Measurements from ENCODE around the gene TRPC3. TPM values are rescaled to one million over a fixed set of nuclear protein-coding genes. Genes with fewer than 3 reads are reported as not detected.

Gene TRPC3
- total RNA-seq, 1 donor from 2014 or later, result 1.1 TPM

- DNase-seq (ENCODE audit: low spot score in 2 of 2), result peak in 1 of 2 donors; percentile 64
- Histone ChIP-seq H3K27me3 (no peaks in the 10 kb centered on the region), H3K36me3 (no peaks in the 10 kb centered on the region), H3K27ac (no peak overlapping the region), H3K9me3 (no peaks in the 10 kb centered on the region), H3K4me3 (peak overlapping the region; percentile 66 to 83), H3K4me1 (no peaks in the 10 kb centered on the region)
- no peak for TF ChIP-seq CTCF (IDR thresholded peaks at IDR 0.05)
- intact Hi-C loops (cut with DNase I), result loop anchor here (2.0 kb wide), 1 partner anchor 200 kb away; no protein-coding TSS in a partner anchor
Measured at GRCh38 chr4:121950680-121951520, 960 bp downstream of the TRPC3 start.

GRCh38 chr4:121950212-121950679 is 1.6 kb downstream of the TRPC3 start:
- DNase-seq (ENCODE audit: low spot score in 2 of 2), result peak in 1 of 2 donors; percentile 75
- Histone ChIP-seq H3K27ac (no peak overlapping the region), H3K27me3 (no peaks in the 10 kb centered on the region), H3K4me1 (no peaks in the 10 kb centered on the region), H3K4me3 (peak overlapping the region; percentile 66 to 83), H3K9me3 (no peaks in the 10 kb centered on the region), H3K36me3 (no peaks in the 10 kb centered on the region)
- intact Hi-C loops (cut with DNase I), result loop anchor here (2.0 kb wide), 1 partner anchor 201 kb away; no protein-coding TSS in a partner anchor
- TF ChIP-seq CTCF (IDR thresholded peaks at IDR 0.05), result peak; percentile 38 to 75 (median 70)

- DNase-seq (ENCODE audit: low spot score in 2 of 2), result no peak
- TF ChIP-seq CTCF (IDR thresholded peaks at IDR 0.05), result no peak
- intact Hi-C loops (cut with DNase I), result no loop called here
Measured at GRCh38 chr4:121946644-121947043, 5.2 kb downstream of the TRPC3 start.

GRCh38 chr4:121943941-121944340 is 7.9 kb downstream of the TRPC3 start:
- TF ChIP-seq CTCF (IDR thresholded peaks at IDR 0.05), result no peak
- H3K4me3 ChIP-seq, result no peak overlapping the region
- no peak for DNase-seq (ENCODE audit: low spot score in 2 of 2)
- intact Hi-C loops (cut with DNase I), result no loop called here
- no peaks in the 10 kb centered on the region for H3K9me3 ChIP-seq
- no peaks in the 10 kb centered on the region for H3K36me3 ChIP-seq
- H3K27ac ChIP-seq, result no peak overlapping the region
- H3K4me1 ChIP-seq, result no peaks in the 10 kb centered on the region
- no peaks in the 10 kb centered on the region for H3K27me3 ChIP-seq

More at GRCh38 chr4:121946644-121947043, 5.2 kb downstream of the TRPC3 start:
- no peaks in the 10 kb centered on the region for H3K27me3 ChIP-seq
- H3K9me3 ChIP-seq, result no peaks in the 10 kb centered on the region
- no peak overlapping the region for H3K4me3 ChIP-seq
- no peak overlapping the region for H3K27ac ChIP-seq
- no peaks in the 10 kb centered on the region for H3K4me1 ChIP-seq
- no peaks in the 10 kb centered on the region for H3K36me3 ChIP-seq

GRCh38 chr4:121939690-121940089 is 12.2 kb downstream of the TRPC3 start:
- H3K4me1 ChIP-seq, result no peaks in the 10 kb centered on the region
- H3K27ac ChIP-seq, result no peak overlapping the region
- no peaks in the 10 kb centered on the region for H3K27me3 ChIP-seq
- no peak overlapping the region for H3K4me3 ChIP-seq
- TF ChIP-seq CTCF (IDR thresholded peaks at IDR 0.05), result no peak
- no peaks in the 10 kb centered on the region for H3K9me3 ChIP-seq
- no peaks in the 10 kb centered on the region for H3K36me3 ChIP-seq
- intact Hi-C loops (cut with DNase I), result no loop called here
- no peak for DNase-seq (ENCODE audit: low spot score in 2 of 2)
